ENCODE measurements around the gene P3R3URF.
"Not testable (repeated sequence)": the region's sequence is repeated elsewhere in the genome, so short reads cannot be mapped to it uniquely, and the experiment has no call there.

The P3R3URF gene

DNA sequence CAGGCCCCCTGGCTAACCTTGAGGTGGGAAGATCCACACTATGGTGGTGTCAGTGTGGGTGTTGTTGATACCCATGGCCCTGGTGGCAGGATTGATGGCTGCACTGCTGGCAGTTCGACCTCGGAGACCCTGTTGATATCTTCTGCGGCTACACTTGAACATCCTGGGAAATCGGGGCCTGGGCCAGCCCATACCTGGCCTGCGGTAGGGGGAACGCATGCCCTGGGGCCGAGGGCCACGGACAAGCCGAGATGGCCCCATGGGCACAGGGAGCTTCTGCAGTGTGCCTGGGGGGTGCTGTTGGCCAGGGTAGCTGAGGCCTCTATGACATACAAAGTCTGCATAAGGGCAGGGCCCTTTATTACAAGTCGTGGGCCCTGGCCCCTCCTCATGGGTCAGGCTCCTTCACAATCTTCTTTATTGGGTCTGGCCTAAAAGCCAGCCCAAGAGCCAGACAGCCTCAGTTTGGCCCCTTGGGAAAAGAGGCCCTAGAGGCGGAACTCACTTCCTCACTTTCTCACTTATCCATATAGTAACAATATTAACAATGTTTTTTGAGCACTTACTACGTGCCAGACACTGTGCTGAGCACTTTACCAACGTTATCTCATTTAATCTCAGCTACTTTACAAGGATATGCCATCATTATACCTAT is at the start of gene P3R3URF:
Gene P3R3URF (minus strand): TSS at position 278 of the 655 bp plus-strand sequence. CDS start 17 bp downstream, at position 261.
- DNase-seq (ENCODE audit: low read depth, low spot score), result no peak
- no peak within 1 kb of the TSS for H3K27ac ChIP-seq

DNA sequence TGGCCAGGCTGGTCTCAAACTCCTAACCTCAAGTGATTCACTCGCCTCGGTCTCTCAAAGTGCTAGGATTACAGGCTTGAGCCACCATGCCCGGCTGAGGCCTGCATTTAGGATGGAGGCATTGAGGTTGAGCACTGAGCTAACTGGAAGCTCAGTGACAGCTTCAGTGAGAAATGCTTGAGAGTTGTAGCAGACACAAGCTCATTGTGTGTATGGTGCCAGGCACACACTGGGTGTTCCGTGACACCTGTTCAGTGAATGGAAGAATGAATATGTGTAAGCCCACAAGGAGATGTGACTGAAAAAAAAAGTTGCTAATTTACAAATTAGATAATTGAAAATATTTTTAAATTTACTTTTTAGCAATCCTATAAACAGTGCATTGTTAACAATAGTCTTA is 48.7 kb upstream of the P3R3URF start:
- no peak overlapping the region for H3K27ac ChIP-seq
- DNase-seq (ENCODE audit: low read depth, low spot score), result no peak

GRCh38 chr1:46223472-46223943 is 47.2 kb upstream of the P3R3URF start:
- DNase-seq (ENCODE audit: low read depth, low spot score), result peak; percentile 73
- no peak overlapping the region for H3K27ac ChIP-seq

GRCh38 chr1:46223055-46223454 is 46.8 kb upstream of the P3R3URF start:
- H3K27ac ChIP-seq; DNase-seq (ENCODE audit: low read depth, low spot score): not testable (repeated sequence)

DNA sequence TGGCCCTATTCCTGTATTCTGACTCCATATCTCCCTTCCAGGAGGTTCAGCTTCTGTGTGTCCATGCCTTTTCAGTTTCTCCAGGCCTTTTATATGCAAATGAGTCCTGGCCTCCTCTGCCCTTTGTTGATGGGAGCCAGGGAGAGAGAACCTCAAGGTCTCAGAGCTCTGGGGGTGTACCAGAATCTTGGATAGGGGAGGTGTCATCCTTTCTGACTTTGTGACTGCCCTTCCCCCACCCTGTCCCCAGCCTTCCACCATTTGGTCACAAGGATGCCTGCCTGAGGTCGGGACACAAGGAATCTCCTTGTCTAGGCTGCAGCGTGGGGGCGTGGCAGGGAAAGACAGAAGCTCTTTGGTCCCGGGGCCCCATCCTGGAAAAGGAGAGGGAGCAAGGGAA is 45.5 kb upstream of the P3R3URF start:
- no peak overlapping the region for H3K27ac ChIP-seq
- no peak for DNase-seq (ENCODE audit: low read depth, low spot score)

DNA sequence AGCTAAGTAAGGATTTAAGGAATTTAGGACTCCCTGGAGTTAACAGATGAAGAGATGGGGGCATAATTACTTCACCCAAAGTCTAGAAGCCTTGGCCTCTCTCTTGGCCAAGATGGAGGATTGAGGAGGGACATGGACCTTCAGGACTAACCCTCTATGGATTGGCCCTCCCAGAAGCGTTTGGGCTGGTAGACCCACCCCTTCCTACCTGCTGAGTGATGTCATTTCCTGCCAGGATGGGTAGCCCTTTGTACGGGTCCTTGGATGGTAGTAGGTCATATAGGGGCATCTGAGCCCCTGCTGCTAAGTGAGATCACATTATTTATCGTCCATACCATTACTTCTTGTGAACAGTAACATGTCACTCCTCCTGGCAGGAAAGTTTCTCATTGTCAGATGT is 44.5 kb upstream of the P3R3URF start:
- no peak for DNase-seq (ENCODE audit: low read depth, low spot score)
- no peak overlapping the region for H3K27ac ChIP-seq

DNA sequence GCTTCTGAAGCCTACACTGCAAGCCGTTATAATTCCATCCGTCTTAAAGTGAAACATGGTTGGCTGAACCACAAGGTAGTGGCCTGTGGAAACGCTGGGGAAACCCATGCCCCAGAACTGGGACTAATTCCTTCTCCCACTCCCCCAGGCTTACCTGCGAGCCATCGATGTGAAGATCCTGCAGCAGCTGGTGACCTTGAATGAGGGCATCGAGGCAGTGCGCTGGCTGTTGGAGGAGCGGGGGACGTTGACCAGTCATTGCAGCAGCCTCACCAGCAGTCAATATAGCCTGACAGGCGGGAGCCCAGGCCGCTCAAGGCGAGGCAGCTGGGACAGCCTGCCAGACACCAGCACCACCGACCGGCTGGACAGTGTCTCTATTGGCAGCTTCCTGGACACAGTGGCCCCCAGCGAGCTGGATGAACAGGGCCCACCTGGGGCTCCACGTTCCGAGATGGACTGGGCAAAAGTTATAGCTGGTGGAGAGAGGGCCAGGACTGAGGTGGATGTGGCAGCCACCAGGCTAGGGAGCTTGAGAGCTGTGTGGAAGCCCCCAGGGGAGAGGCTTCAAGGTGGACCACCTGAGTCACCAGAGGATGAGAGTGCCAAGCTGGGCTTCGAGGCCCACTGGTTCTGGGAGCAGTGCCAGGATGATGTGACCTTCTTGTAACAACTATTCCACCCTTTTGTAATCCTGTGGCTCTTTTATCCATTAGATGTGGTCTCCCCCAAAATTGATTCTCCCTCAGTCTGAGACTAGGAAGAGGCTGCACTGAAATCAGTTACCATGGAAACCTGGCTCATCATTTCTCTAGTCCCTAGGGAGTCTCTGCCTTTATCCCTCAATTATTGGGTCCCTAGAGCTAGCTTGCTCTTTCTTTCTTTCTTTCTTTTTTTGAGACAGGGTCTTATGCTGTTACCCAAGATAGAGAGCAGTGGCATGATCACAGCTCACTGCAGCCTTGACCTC is 43.5 kb upstream of the P3R3URF start:
- no peak for DNase-seq (ENCODE audit: low read depth, low spot score)
- H3K27ac ChIP-seq, result peak overlapping the region; percentile 93

GRCh38 chr1:46218443-46218842 is 42.2 kb upstream of the P3R3URF start:
- H3K27ac ChIP-seq, result peak overlapping the region; percentile 93

GRCh38 chr1:46215504-46215903 is 39.2 kb upstream of the P3R3URF start:
- H3K27ac ChIP-seq, result no peak overlapping the region
- DNase-seq (ENCODE audit: low read depth, low spot score), result no peak

More at GRCh38 chr1:46218443-46218842, 42.2 kb upstream of the P3R3URF start:
- peak; percentile 84 for DNase-seq (ENCODE audit: low read depth, low spot score)

DNA sequence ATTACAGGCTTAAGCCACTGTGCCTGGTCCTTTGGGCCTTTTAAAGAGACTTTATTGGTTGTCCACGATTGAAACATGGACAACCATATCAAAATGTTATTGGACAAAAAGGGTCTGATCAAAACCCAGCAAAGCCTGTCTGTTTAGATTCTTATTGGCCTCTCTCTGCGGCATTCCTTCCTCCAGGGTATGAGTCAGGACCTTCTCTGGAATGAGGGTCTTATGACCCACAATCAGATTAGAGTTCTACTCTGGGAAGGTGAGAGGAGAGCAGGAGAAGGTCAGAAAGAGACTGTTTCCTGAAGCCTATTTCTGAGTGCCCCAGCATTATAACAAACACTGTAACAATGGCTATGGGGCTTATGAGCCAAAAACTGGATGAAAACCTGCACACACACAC is 34.8 kb upstream of the P3R3URF start:
- H3K27ac ChIP-seq, result no peak overlapping the region
- DNase-seq (ENCODE audit: low read depth, low spot score), result no peak

GRCh38 chr1:46210561-46210960 is 34.3 kb upstream of the P3R3URF start:
- DNase-seq (ENCODE audit: low read depth, low spot score), result no peak
- no peak overlapping the region for H3K27ac ChIP-seq

DNA sequence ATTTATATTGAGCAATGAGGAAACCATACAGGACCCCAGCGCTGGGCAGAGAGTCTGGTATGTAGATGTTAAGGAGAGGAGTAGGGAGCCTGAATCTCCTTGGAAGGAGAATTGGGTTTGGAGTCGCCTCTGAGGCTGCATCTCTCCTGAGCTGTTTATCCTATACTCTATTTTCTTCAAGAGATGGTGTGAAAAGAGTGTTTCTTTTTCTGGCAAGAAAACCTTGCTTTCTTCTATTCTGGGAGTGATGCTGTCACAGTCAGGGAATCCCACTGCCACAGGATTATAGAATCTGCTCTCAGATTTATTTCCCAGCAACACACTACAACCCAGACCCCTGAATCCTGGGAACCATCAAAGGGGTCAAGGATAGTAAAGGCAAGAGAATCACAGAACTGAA is 30.1 kb upstream of the P3R3URF start:
- no peak for DNase-seq (ENCODE audit: low read depth, low spot score)
- H3K27ac ChIP-seq, result no peak overlapping the region

DNA sequence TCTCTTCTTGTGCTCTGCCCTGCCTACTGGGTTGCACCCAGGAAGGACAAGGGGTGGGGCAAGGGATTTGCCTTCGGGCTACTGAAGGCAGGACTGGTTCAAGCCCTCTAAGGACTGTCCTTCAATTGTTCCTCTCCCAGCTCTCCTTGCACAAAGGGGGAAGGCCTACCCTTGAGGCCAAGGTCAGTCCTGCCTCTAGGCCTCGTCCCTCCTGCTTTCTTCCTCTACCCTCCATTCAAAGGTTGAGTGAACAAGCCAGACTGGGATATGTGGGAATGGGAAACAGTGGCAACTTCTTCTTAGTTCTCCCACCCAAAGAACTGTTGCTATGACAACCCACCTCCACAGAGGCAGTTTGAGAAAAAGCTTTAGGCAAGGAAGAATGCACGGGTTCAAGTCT is 29.5 kb upstream of the P3R3URF start:
- peak overlapping the region; percentile 9 for H3K27ac ChIP-seq
- no peak for DNase-seq (ENCODE audit: low read depth, low spot score)

- H3K27ac ChIP-seq, result peak overlapping the region; percentile 9
- no peak for DNase-seq (ENCODE audit: low read depth, low spot score)
Observed at GRCh38 chr1:46205141-46205540, 28.9 kb upstream of the P3R3URF start.

- H3K27ac ChIP-seq, result peak overlapping the region; percentile 50
- no peak for DNase-seq (ENCODE audit: low read depth, low spot score)
Observed at GRCh38 chr1:46204406-46204742, 28.1 kb upstream of the P3R3URF start.

- peak overlapping the region; percentile 50 for H3K27ac ChIP-seq
- no peak for DNase-seq (ENCODE audit: low read depth, low spot score)
Observed at GRCh38 chr1:46203738-46204405, 27.6 kb upstream of the P3R3URF start.

GRCh38 chr1:46199233-46199749 is 23.0 kb upstream of the P3R3URF start:
- DNase-seq (ENCODE audit: low read depth, low spot score), result no peak
- peak overlapping the region; percentile 58 for H3K27ac ChIP-seq

GRCh38 chr1:46197964-46198811 is 21.9 kb upstream of the P3R3URF start, which contains the start of gene POMGNT1:
POMGNT1 (minus strand) TSS chr1:46198434; CDS start chr1:46197821, 613 bp downstream.
- DNase-seq (ENCODE audit: low read depth, low spot score), result no peak
- peak within 1 kb of the TSS; percentile 58 for H3K27ac ChIP-seq

- H3K27ac ChIP-seq, result peak overlapping the region; percentile 58
- no peak for DNase-seq (ENCODE audit: low read depth, low spot score)
Observed at GRCh38 chr1:46197560-46197963, 21.3 kb upstream of the P3R3URF start.

Measured in epithelial cell of prostate (primary cell).